ENCODE data around the gene MOAP1. TPM values are rescaled to one million over a fixed set of nuclear protein-coding genes. Genes with fewer than 3 reads are reported as not detected.
"Not testable (repeated sequence)": the region's sequence is repeated elsewhere in the genome, so short reads cannot be mapped to it uniquely, and the experiment has no call there.

Gene MOAP1, protein sequence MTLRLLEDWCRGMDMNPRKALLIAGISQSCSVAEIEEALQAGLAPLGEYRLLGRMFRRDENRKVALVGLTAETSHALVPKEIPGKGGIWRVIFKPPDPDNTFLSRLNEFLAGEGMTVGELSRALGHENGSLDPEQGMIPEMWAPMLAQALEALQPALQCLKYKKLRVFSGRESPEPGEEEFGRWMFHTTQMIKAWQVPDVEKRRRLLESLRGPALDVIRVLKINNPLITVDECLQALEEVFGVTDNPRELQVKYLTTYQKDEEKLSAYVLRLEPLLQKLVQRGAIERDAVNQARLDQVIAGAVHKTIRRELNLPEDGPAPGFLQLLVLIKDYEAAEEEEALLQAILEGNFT
- total RNA-seq: 38.4 TPM
- 40.1 TPM for polyA plus RNA-seq (ENCODE audit: insufficient read depth, low read depth, low replicate concordance)
- long read RNA-seq, donor 1, transcript MOAP1-201 (3 exons, 2,441 nt): major isoform, 11 of 13 reads
- long read RNA-seq, donor 1, partial matches to known transcripts: 0 of 13 reads
- long read RNA-seq, donor 1, other reads (novel, unspliced or antisense): 0 of 13 reads
- long read RNA-seq, donor 2, transcript MOAP1-201 (3 exons, 2,441 nt): major isoform, 13 of 15 reads
- long read RNA-seq, donor 2, partial matches to known transcripts: 0 of 15 reads
- long read RNA-seq, donor 2, other reads (novel, unspliced or antisense): 0 of 15 reads
- long read RNA-seq, donor 3, transcript MOAP1-201 (3 exons, 2,441 nt): major isoform, 8 of 14 reads
- long read RNA-seq, donor 3, transcript MOAP1-202 (2 exons, 2,529 nt): minor isoform, 6 of 14 reads
- long read RNA-seq, donor 3, partial matches to known transcripts: 0 of 14 reads
- long read RNA-seq, donor 3, other reads (novel, unspliced or antisense): 0 of 14 reads
- long read RNA-seq, donor 4, transcript MOAP1-201 (3 exons, 2,441 nt): major isoform, 9 of 11 reads
- long read RNA-seq, donor 4, partial matches to known transcripts: 0 of 11 reads
- long read RNA-seq, donor 4, other reads (novel, unspliced or antisense): 0 of 11 reads
- long read RNA-seq, donor 5: 0 reads
- long read RNA-seq, donor 6, partial matches to known transcripts: 0 of 2 reads
- long read RNA-seq, donor 6, other reads (novel, unspliced or antisense): 0 of 2 reads
- long read RNA-seq, donor 7, transcript MOAP1-201 (3 exons, 2,441 nt): major isoform, 37 of 53 reads
- long read RNA-seq, donor 7, transcript MOAP1-202 (2 exons, 2,529 nt): minor isoform, 12 of 53 reads
- long read RNA-seq, donor 7, partial matches to known transcripts: 0 of 53 reads
- long read RNA-seq, donor 7, other reads (novel, unspliced or antisense): 4 of 53 reads
- long read RNA-seq, donor 8, transcript MOAP1-201 (3 exons, 2,441 nt): major isoform, 10 of 91 reads
- long read RNA-seq, donor 8, partial matches to known transcripts: 47 of 91 reads
- long read RNA-seq, donor 8, other reads (novel, unspliced or antisense): 33 of 91 reads
- long read RNA-seq, donor 9, transcript MOAP1-201 (3 exons, 2,441 nt): major isoform, 10 of 13 reads
- long read RNA-seq, donor 9, partial matches to known transcripts: 0 of 13 reads
- long read RNA-seq, donor 9, other reads (novel, unspliced or antisense): 0 of 13 reads
- long read RNA-seq, donor 10, transcript MOAP1-202 (2 exons, 2,529 nt): minor isoform, 8 of 17 reads
- long read RNA-seq, donor 10, transcript MOAP1-201 (3 exons, 2,441 nt): major isoform, 9 of 17 reads
- long read RNA-seq, donor 10, partial matches to known transcripts: 0 of 17 reads
- long read RNA-seq, donor 10, other reads (novel, unspliced or antisense): 0 of 17 reads

DNA sequence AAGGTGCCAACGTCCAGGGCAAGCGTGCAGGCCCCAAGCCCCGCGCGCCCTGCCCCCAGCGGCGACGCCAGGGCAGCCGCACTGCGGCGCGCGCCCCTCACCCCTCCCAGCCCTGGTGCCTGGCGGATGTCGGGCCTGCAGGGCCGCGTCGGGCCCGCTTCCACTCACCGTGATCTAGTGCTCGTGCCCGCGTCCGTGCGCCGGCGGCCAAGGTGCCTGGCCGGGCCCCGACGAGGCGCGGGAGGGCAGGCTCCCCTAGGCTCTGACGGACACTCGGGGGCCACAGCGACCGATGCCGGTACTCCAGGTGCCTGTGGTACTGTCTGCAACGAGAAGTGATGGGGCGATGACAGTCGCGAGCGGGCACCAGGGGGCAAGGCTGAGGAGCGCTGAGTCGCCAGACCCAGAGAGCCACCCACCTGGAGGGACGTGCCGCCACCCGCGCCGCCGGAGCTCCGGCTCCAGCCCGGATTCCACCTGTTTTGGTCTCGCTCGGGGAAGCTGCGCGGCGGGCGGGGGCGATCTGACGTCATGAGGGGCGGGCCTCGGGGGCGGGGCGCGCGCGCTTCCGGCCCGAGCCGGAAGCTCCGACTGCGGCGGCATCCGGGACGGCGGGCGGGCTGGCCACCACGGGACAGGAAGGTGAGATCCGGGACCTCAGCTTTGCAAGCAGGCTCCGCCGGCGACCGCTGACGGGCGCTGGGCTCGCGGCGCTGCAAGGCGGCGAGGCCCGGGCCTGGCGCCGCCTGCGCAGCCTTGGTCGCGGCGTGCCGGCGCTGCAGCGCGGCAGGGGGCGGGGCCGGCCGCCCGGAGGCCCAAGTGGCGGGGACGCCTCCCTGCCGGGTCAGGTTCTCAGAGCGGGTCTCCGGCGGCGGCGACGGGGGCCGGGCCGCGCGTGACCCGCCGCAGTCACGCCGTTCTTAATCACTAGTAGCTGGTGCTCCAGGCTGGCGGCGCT is at the start of gene MOAP1, which contains the start of gene LYSET:
Gene MOAP1 (minus strand): TSS at position 507 of the 958 bp plus-strand sequence. CDS start 655 bp downstream, outside the sequence.
Gene LYSET (plus strand): TSS at position 927 of the 958 bp plus-strand sequence. CDS start 89 bp downstream, outside the sequence.
- no peak for FAIRE-seq
- H3K9ac ChIP-seq (ENCODE audit: low read length in 3 of 3): peak within 1 kb of the TSS; percentile 85 to 99 (median 92)
- intact Hi-C loops (cut with DNase I): no loop called here
- H3K4me3 ChIP-seq (ENCODE audit: low read length in 3 of 3): peak within 1 kb of the TSS; percentile 80 to 91 (median 82)
- peak; percentile 12 for TF ChIP-seq CTCF (IDR thresholded peaks at IDR 0.05; ENCODE audit: borderline replicate concordance, extremely low read depth, insufficient read depth)
- H3K27ac ChIP-seq (ENCODE audit: low read depth in 2 of 2, low read length in 2 of 2): peak within 1 kb of the TSS; percentile 98
- H3K36me3 ChIP-seq (ENCODE audit: control insufficient read depth in 2 of 3, insufficient read depth in 3 of 3, low read length in 3 of 3): peaks cover 5 to 15% (median 6%) of the 10 kb centered on the region in 3 donors
- H3K9me3 ChIP-seq (ENCODE audit: control insufficient read depth in 2 of 3, insufficient read depth in 1 of 3, low read length in 3 of 3): no peaks in the 10 kb centered on the region
- peaks cover 0 to 17% (median 17%) of the 10 kb centered on the region in 3 donors for H3K4me1 ChIP-seq (ENCODE audit: control insufficient read depth in 2 of 3, insufficient read depth in 2 of 3, low read depth in 1 of 3, low read length in 3 of 3)
- peak; percentile 93 to 97 (median 94) for DNase-seq
- no peaks in the 10 kb centered on the region for H3K27me3 ChIP-seq (ENCODE audit: control insufficient read depth, insufficient read depth, low read length)

DNA sequence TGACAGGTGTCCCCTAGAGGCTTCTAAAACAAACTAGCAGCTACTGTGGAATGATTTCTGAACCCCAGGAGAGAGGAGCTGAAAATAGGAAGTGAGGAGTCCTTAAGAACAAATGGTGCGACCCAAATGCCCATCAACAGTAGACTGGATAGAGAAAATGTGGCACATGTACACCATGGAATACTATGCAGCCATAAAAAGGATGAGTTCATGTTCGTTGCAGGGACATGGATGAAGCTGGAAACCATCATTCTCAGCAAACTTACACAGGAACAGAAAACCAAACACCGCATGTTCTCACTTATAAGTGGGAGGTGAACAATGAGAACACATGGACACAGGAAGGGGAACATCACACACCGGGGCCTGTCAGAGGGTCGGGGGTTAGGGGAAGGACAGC is 48.4 kb upstream of the MOAP1 start:
- H3K4me3 ChIP-seq (ENCODE audit: low read length in 3 of 3); H3K9me3 ChIP-seq (ENCODE audit: control insufficient read depth in 2 of 3, insufficient read depth in 1 of 3, low read length in 3 of 3); H3K27ac ChIP-seq (ENCODE audit: low read depth in 2 of 2, low read length in 2 of 2); DNase-seq; H3K4me1 ChIP-seq (ENCODE audit: control insufficient read depth in 2 of 3, insufficient read depth in 2 of 3, low read depth in 1 of 3, low read length in 3 of 3); H3K9ac ChIP-seq (ENCODE audit: low read length in 3 of 3); FAIRE-seq; intact Hi-C loops (cut with DNase I); H3K36me3 ChIP-seq (ENCODE audit: control insufficient read depth in 2 of 3, insufficient read depth in 3 of 3, low read length in 3 of 3); H3K27me3 ChIP-seq (ENCODE audit: control insufficient read depth, insufficient read depth, low read length): not testable (repeated sequence)

- H3K9ac ChIP-seq (ENCODE audit: low read length in 3 of 3): no peak overlapping the region
- peaks cover 3 to 15% (median 7%) of the 10 kb centered on the region in 3 donors for H3K36me3 ChIP-seq (ENCODE audit: control insufficient read depth in 2 of 3, insufficient read depth in 3 of 3, low read length in 3 of 3)
- FAIRE-seq (no peak), DNase-seq (no peak)
- H3K27ac ChIP-seq (ENCODE audit: low read depth in 2 of 2, low read length in 2 of 2): no peak overlapping the region
- intact Hi-C loops (cut with DNase I): no loop called here
- no peak for TF ChIP-seq CTCF (IDR thresholded peaks at IDR 0.05; ENCODE audit: borderline replicate concordance, extremely low read depth, insufficient read depth)
- H3K27me3 ChIP-seq (ENCODE audit: control insufficient read depth, insufficient read depth, low read length): no peaks in the 10 kb centered on the region
- no peaks in the 10 kb centered on the region for H3K9me3 ChIP-seq (ENCODE audit: control insufficient read depth in 2 of 3, insufficient read depth in 1 of 3, low read length in 3 of 3)
- no peak overlapping the region for H3K4me3 ChIP-seq (ENCODE audit: low read length in 3 of 3)
- peaks cover 0 to 6% (median 0%) of the 10 kb centered on the region in 3 donors for H3K4me1 ChIP-seq (ENCODE audit: control insufficient read depth in 2 of 3, insufficient read depth in 2 of 3, low read depth in 1 of 3, low read length in 3 of 3)
These were observed 47.5 kb upstream of the MOAP1 start for GRCh38 chr14:93232159-93232558.
